HL-60 (cell line): ENCODE results near the gene USB1.

ENCODE experiments used
- DNase-seq, 2 experiments: peaks; one replicate each; pipeline ENCODE4 v3.0.0-alpha.2; 2010 to 2020; ENCODE audit warnings: low read depth in 1 of 2, low spot score in 1 of 2
- H3K27ac ChIP-seq: fragments of 250-450 bp; sonication (Bioruptor Pico); replicated peaks from 2 replicates; pipeline ENCODE4 v1.5.1; 2020; ENCODE audit warnings: mild to moderate bottlenecking, moderate library complexity
- H3K27me3 ChIP-seq: fragments of 250-450 bp; sonication (Bioruptor Pico); 2 replicates; pipeline ENCODE4 v1.5.1; 2021; ENCODE audit warnings: mild to moderate bottlenecking, moderate library complexity; ENCODE audit not compliant: insufficient read depth, poor library complexity, severe bottlenecking
- H3K4me3 ChIP-seq: replicated peaks from 2 replicates; pipeline ENCODE4 v1.5.1; 2011; ENCODE audit warnings: mild to moderate bottlenecking, control low read depth, low read length; ENCODE audit not compliant: insufficient read depth
- GABPA ChIP-seq: IDR thresholded peaks from 2 replicates; pipeline ENCODE4 v1.6.1; 2012; ENCODE audit warnings: low read depth
- POLR2AphosphoS5 ChIP-seq: IDR thresholded peaks from 2 replicates; pipeline ENCODE4 v1.6.1; 2012; ENCODE audit warnings: low read depth
- SPI1 ChIP-seq: IDR thresholded peaks from 2 replicates; pipeline ENCODE4 v1.6.1; 2012; ENCODE audit warnings: low read depth, mild to moderate bottlenecking, borderline replicate concordance
- TF ChIP-seq, protein P1 (sequence below): IDR thresholded peaks from 2 replicates; pipeline ENCODE4 v1.6.1; 2012; ENCODE audit warnings: low read depth; ENCODE audit not compliant: insufficient replicate concordance
- TF ChIP-seq, protein P2 (sequence below): IDR thresholded peaks from one replicate; pipeline ENCODE4 v1.5.1; 2011; ENCODE audit warnings: low read length, control low read depth, inconsistent platforms; ENCODE audit not compliant: insufficient read depth

The USB1 gene

DNA sequence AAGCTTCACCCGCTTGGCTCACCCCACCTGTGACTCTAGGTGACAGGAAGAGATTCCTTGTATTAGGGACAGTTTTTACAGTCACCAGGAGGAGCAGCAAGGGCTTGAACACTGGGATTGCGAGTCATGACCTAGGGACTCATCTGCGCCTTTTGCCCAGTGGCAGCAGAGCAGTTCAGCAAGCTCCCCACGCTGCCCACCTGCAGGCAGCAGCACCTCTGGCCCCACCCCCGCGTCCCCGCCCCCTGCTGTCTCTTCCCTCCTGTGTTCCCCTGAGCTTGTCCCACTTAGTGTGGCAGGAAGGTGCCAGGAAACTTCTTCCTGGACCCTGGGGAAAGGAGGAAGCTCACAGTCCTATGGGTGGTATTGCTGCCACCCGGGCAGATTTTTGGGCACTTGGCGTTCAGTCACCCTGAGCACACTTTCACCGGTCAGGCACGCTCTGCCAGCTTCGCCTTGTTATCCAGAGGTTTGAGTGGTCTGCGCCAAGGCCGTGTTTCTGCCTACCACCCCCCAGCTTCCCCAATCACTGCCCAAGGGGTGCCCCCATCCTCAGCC, 33.0 kb downstream of the USB1 start:
- no peaks in the 10 kb centered on the region for H3K27me3 ChIP-seq
- no peak overlapping the region for H3K27ac ChIP-seq
- TF ChIP-seq GABPA (no peak), POLR2AphosphoS5 (no peak), SPI1 (no peak)
- TF ChIP-seq, protein P1, sequence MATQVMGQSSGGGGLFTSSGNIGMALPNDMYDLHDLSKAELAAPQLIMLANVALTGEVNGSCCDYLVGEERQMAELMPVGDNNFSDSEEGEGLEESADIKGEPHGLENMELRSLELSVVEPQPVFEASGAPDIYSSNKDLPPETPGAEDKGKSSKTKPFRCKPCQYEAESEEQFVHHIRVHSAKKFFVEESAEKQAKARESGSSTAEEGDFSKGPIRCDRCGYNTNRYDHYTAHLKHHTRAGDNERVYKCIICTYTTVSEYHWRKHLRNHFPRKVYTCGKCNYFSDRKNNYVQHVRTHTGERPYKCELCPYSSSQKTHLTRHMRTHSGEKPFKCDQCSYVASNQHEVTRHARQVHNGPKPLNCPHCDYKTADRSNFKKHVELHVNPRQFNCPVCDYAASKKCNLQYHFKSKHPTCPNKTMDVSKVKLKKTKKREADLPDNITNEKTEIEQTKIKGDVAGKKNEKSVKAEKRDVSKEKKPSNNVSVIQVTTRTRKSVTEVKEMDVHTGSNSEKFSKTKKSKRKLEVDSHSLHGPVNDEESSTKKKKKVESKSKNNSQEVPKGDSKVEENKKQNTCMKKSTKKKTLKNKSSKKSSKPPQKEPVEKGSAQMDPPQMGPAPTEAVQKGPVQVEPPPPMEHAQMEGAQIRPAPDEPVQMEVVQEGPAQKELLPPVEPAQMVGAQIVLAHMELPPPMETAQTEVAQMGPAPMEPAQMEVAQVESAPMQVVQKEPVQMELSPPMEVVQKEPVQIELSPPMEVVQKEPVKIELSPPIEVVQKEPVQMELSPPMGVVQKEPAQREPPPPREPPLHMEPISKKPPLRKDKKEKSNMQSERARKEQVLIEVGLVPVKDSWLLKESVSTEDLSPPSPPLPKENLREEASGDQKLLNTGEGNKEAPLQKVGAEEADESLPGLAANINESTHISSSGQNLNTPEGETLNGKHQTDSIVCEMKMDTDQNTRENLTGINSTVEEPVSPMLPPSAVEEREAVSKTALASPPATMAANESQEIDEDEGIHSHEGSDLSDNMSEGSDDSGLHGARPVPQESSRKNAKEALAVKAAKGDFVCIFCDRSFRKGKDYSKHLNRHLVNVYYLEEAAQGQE, result no peak
- TF ChIP-seq, protein P2, sequence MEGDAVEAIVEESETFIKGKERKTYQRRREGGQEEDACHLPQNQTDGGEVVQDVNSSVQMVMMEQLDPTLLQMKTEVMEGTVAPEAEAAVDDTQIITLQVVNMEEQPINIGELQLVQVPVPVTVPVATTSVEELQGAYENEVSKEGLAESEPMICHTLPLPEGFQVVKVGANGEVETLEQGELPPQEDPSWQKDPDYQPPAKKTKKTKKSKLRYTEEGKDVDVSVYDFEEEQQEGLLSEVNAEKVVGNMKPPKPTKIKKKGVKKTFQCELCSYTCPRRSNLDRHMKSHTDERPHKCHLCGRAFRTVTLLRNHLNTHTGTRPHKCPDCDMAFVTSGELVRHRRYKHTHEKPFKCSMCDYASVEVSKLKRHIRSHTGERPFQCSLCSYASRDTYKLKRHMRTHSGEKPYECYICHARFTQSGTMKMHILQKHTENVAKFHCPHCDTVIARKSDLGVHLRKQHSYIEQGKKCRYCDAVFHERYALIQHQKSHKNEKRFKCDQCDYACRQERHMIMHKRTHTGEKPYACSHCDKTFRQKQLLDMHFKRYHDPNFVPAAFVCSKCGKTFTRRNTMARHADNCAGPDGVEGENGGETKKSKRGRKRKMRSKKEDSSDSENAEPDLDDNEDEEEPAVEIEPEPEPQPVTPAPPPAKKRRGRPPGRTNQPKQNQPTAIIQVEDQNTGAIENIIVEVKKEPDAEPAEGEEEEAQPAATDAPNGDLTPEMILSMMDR, result no peak
- no peak overlapping the region for H3K4me3 ChIP-seq
- no peak for DNase-seq

DNA sequence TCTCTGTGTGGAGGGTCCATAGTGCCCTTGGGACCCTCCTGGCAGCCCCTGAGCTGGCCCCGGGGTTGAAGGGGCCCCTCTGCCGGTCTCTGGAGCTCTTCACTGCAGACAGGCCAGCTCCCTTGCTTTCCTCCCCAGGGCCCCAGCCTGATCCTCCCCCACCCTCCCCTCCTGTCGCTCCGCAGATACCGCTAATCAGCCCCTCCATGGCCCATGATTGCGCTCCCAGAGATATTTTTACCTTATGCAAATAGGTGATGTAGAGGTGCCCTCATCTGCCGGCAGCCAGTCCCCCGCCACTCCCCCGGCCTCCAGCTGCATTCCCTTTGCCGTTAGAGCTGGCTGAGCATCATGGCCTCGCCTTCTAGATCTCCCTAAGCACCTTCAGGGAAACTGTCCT, 33.6 kb downstream of the USB1 start:
- TF ChIP-seq GABPA (no peak), POLR2AphosphoS5 (no peak), SPI1 (no peak)
- TF ChIP-seq, protein P2, result no peak
- TF ChIP-seq, protein P1, result no peak
- no peak for DNase-seq
- Histone ChIP-seq H3K27me3 (no peaks in the 10 kb centered on the region), H3K27ac (no peak overlapping the region), H3K4me3 (no peak overlapping the region)

DNA sequence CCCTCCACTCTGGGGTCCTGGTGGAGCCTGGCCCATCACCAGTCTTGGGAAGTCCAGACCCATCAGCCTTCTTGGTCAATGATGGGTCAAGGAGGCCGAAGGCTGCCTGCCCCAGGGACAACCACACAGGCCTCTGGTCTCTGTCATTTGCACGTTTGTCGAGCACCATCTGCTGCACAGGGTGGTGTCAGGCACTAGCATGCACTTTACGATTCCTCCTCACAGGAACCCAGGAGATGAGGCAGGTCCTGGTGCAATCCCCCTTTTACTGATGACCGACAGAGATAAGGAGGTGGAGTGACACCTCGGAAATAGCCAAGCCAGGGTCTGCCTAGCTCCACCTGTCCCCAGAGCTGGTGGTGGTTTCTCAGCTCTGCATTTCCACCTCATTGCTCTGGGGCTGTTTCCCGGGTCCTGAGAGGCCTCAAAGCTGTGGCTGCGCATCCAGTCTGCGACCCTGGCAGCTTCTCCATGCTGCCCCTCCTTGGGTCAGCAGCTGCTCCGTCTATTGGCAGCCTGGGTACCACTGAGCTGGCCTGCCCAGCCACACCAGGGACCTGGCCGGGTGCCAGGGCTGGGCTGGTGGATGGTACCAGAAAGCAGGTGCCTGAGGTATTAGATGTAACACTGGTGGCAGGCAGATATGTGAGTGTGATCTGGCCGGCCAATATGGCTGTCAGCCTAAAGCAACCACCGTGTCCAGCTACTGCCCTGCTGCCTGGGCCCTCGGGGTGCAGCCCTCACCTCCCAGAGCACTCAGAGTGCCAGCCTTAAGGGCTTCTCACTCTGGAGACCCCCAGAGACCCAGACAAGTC, 34.4 kb downstream of the USB1 start:
- no peak overlapping the region for H3K27ac ChIP-seq
- H3K27me3 ChIP-seq, result no peaks in the 10 kb centered on the region
- no peak for TF ChIP-seq SPI1
- no peak for DNase-seq
- no peak overlapping the region for H3K4me3 ChIP-seq

DNA sequence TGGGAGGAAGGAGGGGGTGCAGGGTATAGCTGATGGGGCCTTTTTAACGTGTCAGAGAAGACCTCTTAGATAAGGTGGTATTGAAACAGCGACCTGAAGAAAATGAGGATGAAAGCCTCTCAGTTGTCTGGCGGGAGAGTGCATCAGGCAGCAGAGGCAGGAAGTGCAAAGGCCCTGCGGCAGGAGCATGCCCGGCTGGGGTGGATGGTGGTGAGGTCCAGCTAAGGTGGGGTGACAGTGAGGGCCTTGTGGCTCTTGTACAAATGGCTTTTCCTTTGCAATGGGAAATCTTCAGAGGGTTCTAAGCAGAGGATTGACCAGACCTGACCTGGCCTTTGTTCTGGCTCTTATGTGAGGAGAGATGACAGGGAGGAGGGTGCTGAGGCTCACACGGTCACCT, 35.7 kb downstream of the USB1 start:
- TF ChIP-seq POLR2AphosphoS5, result no peak
- TF ChIP-seq, protein P2, result no peak
- TF ChIP-seq GABPA, result no peak
- TF ChIP-seq, protein P1, result no peak
- TF ChIP-seq SPI1, result no peak
- no peaks in the 10 kb centered on the region for H3K27me3 ChIP-seq
- no peak overlapping the region for H3K4me3 ChIP-seq
- no peak for DNase-seq
- no peak overlapping the region for H3K27ac ChIP-seq
